ENCODE results near the gene ABHD2.

GRCh38 chr15:89157918-89158564 is 69.8 kb downstream of the ABHD2 start:
- no peak for TF ChIP-seq POLR2A (IDR thresholded peaks at IDR 0.05)
- TF ChIP-seq, protein P1, sequence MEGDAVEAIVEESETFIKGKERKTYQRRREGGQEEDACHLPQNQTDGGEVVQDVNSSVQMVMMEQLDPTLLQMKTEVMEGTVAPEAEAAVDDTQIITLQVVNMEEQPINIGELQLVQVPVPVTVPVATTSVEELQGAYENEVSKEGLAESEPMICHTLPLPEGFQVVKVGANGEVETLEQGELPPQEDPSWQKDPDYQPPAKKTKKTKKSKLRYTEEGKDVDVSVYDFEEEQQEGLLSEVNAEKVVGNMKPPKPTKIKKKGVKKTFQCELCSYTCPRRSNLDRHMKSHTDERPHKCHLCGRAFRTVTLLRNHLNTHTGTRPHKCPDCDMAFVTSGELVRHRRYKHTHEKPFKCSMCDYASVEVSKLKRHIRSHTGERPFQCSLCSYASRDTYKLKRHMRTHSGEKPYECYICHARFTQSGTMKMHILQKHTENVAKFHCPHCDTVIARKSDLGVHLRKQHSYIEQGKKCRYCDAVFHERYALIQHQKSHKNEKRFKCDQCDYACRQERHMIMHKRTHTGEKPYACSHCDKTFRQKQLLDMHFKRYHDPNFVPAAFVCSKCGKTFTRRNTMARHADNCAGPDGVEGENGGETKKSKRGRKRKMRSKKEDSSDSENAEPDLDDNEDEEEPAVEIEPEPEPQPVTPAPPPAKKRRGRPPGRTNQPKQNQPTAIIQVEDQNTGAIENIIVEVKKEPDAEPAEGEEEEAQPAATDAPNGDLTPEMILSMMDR (IDR thresholded peaks at IDR 0.05), result no peak
